K562 (cell line): Measurements from ENCODE around the gene TRAF3IP3.

Source experiments
- CTCF ChIP-seq, 3 experiments: IDR thresholded peaks in 2 of 3; conservative IDR thresholded peaks in 1 of 3; 2 replicates each; pipeline ENCODE4 v1.5.1; 2011 to 2012; ENCODE audit warnings: low read length in 3 of 3, mild to moderate bottlenecking in 3 of 3, control low read depth in 2 of 3, improper control_type of control experiment in 1 of 3, inconsistent platforms in 1 of 3, low read depth in 1 of 3, mixed read lengths in 1 of 3, moderate library complexity in 1 of 3; ENCODE audit not compliant: insufficient read depth in 2 of 3
- FOSL1 ChIP-seq: fragments of 200-800 bp; sonication (Bioruptor generic); conservative IDR thresholded peaks from 2 replicates; pipeline ENCODE4 v1.6.1; 2016; ENCODE audit warnings: missing genetic modification characterization, missing compliant biosample characterization
- HMG20B ChIP-seq: fragments of 250-450 bp; sonication (Bioruptor Pico); IDR thresholded peaks from 2 replicates; pipeline ENCODE4 v1.5.0; 2021; ENCODE audit warnings: mild to moderate bottlenecking
- PATZ1 ChIP-seq: fragments of 250-450 bp; sonication (Bioruptor Pico); IDR thresholded peaks from 2 replicates; pipeline ENCODE4 v1.5.0; 2020; ENCODE audit warnings: mild to moderate bottlenecking, borderline replicate concordance
- POLR2A ChIP-seq: fragments of 450-650 bp; conservative IDR thresholded peaks from 2 replicates; pipeline ENCODE4 v1.6.1; 2016
- SMC3 ChIP-seq: conservative IDR thresholded peaks from 2 replicates; pipeline ENCODE4 v1.6.1; 2011; ENCODE audit warnings: low read depth, low read length, improper control_type of control experiment; ENCODE audit not compliant: insufficient read depth

- TF ChIP-seq SMC3 (no peak), POLR2A (no peak), CTCF (IDR thresholded peaks at IDR 0.05 in 2 of 3, conservative IDR thresholded peaks at IDR 0.05 in 1 of 3; ENCODE audit: insufficient read depth in 2 of 3, low read depth in 1 of 3, low read length in 3 of 3) (no peak), PATZ1 (CRISPR knock-in tag) (no peak), HMG20B (CRISPR knock-in tag) (no peak), FOSL1 (tag) (peak; percentile 96)
These were observed 52.3 kb downstream of the TRAF3IP3 start for GRCh38 chr1:209808059-209808581.
